HepG2 (cell line): Measurements from ENCODE around the gene ANO4. TPM values are rescaled to one million over a fixed set of nuclear protein-coding genes. Genes with fewer than 3 reads are reported as not detected.

Source experiments
- ATAC-seq: fragments of 200-7000 bp; cut with Tn5 transposase; 3 replicates; pipeline ENCODE4 v1.9.1; 2020; ENCODE audit warnings: mild to moderate bottlenecking, moderate library complexity
- BruUV-seq: library from RNA; stranded (reverse); fragments of 400-500 nt; replicated peaks from 2 replicates; lab custom pipeline; 2021; lab: Mats Ljungman, UMichigan
- CTCF ChIA-PET: fragments of 300-600 bp; formaldehyde crosslinking; extraction: SDS; loops from one replicate; lab custom pipeline; 2021; ENCODE audit warnings: low total read pairs, inconsistent platforms, low intra/inter-chr PET ratio; lab: Yijun Ruan, JAX
- POLR2A ChIA-PET: fragments of 350-600 bp; sonication (Branson Sonifier 250); formaldehyde crosslinking; loops from one replicate; lab custom pipeline; 2020; ENCODE audit warnings: antibody characterized with exemption, inconsistent platforms; lab: Yijun Ruan, JAX
- DNase-seq: peaks from one replicate; pipeline ENCODE4 v3.0.0-alpha.2; 2015; ENCODE audit warnings: low spot score
- FAIRE-seq: peaks from 3 replicates; lab custom pipeline; 2011; peaks lifted over from hg19 to GRCh38; lab: Jason Lieb, UNC
- H2AFZ ChIP-seq: one replicate; pipeline ENCODE4 v1.6.1; 2011; ENCODE audit warnings: low read length, inconsistent platforms
- H3K27ac ChIP-seq: fragments of 300-600 bp; 3 replicates; pipeline ENCODE4 v1.8.0; 2011; ENCODE audit warnings: mixed run types, mild to moderate bottlenecking, mixed read lengths, low read length, inconsistent platforms; ENCODE audit not compliant: insufficient read depth; ENCODE audit errors: extremely low read length
- H3K27me3 ChIP-seq, 2 experiments: fragments of 200-600 bp in 1 of 2; 2 replicates in 1 of 2; 3 replicates in 1 of 2; pipeline versions ENCODE4 v1.6.0 to v1.8.0; 2011; ENCODE audit warnings: low read length in 2 of 2, mild to moderate bottlenecking in 2 of 2, moderate library complexity in 2 of 2, inconsistent platforms in 1 of 2; ENCODE audit not compliant: insufficient read depth in 2 of 2, control insufficient read depth in 1 of 2
- H3K36me3 ChIP-seq, 2 experiments: fragments of 200-600 bp in 1 of 2; replicated peaks in 1 of 2; 2 replicates in 1 of 2; 3 replicates in 1 of 2; pipeline versions ENCODE4 v1.5.1 to v1.8.0; 2011; ENCODE audit warnings: low read length in 2 of 2, inconsistent platforms in 1 of 2; ENCODE audit not compliant: insufficient read depth in 2 of 2, control insufficient read depth in 1 of 2
- H3K4me1 ChIP-seq: 2 replicates; pipeline ENCODE4 v1.5.1; 2012; ENCODE audit warnings: low read length, inconsistent platforms; ENCODE audit not compliant: insufficient read depth
- H3K4me2 ChIP-seq: 2 replicates; pipeline ENCODE4 v1.6.0; 2011; ENCODE audit warnings: low read depth, low read length, inconsistent platforms
- H3K4me3 ChIP-seq, 3 experiments: fragments of 200-600 bp in 1 of 3; sonication (generic), shearing (Covaris generic) in 1 of 3; replicated peaks in 1 of 3; 2 replicates each; pipeline ENCODE4 v1.5.1; 2011 to 2016; ENCODE audit warnings: low read length in 3 of 3, inconsistent platforms in 2 of 3, low read depth in 2 of 3, mild to moderate bottlenecking in 2 of 3, control low read depth in 1 of 3, mixed read lengths in 1 of 3; ENCODE audit not compliant: insufficient read depth in 1 of 3
- H3K79me2 ChIP-seq: one replicate; pipeline ENCODE4 v1.6.1; 2011; ENCODE audit warnings: low read length, inconsistent platforms; ENCODE audit not compliant: insufficient read depth
- H3K9ac ChIP-seq: 2 replicates; pipeline ENCODE4 v1.6.0; 2011; ENCODE audit warnings: mild to moderate bottlenecking, low read depth, low read length, inconsistent platforms; ENCODE audit not compliant: insufficient read depth
- H3K9me3 ChIP-seq: 2 replicates; pipeline ENCODE4 v1.5.1; 2012; ENCODE audit warnings: mild to moderate bottlenecking, low read length
- H4K20me1 ChIP-seq: 2 replicates; pipeline ENCODE4 v1.6.0; 2011; ENCODE audit warnings: inconsistent platforms, mild to moderate bottlenecking, low read length, moderate library complexity; ENCODE audit not compliant: insufficient read depth
- ELF4 ChIP-seq: sonication (generic); formaldehyde crosslinking; IDR thresholded peaks from 2 replicates; pipeline ENCODE4 v1.5.0; 2020; ENCODE audit warnings: missing genetic modification reagents, mild to moderate bottlenecking, moderate library complexity, borderline replicate concordance
- MED8 ChIP-seq: sonication (generic); formaldehyde crosslinking; IDR thresholded peaks from 2 replicates; pipeline ENCODE4 v1.8.1; 2023; ENCODE audit warnings: mild to moderate bottlenecking, missing genetic modification reagents; ENCODE audit not compliant: insufficient replicate concordance
- MXD1 ChIP-seq: sonication (generic); formaldehyde crosslinking; IDR thresholded peaks from 2 replicates; pipeline ENCODE4 v1.4.0; 2020; ENCODE audit warnings: mild to moderate bottlenecking, missing genetic modification reagents
- RBAK ChIP-seq: sonication (generic); formaldehyde crosslinking; IDR thresholded peaks from 2 replicates; pipeline ENCODE4 v1.5.1; 2020; ENCODE audit warnings: mild to moderate bottlenecking, missing genetic modification reagents
- RXRB ChIP-seq: IDR thresholded peaks from 2 replicates; pipeline ENCODE4 v1.6.1; 2016; ENCODE audit warnings: borderline replicate concordance, missing genetic modification reagents, missing compliant biosample characterization
- TGIF2 ChIP-seq: IDR thresholded peaks from 2 replicates; pipeline ENCODE4 v1.6.1; 2016; ENCODE audit warnings: control low read depth, missing compliant biosample characterization
- ZNF12 ChIP-seq: sonication (generic); formaldehyde crosslinking; IDR thresholded peaks from 2 replicates; pipeline ENCODE4 v1.5.0; 2020; ENCODE audit warnings: missing genetic modification reagents
- ZNF616 ChIP-seq: sonication (generic); formaldehyde crosslinking; IDR thresholded peaks from 2 replicates; pipeline ENCODE4 v1.5.0; 2020; ENCODE audit warnings: low read depth, mild to moderate bottlenecking, missing genetic modification reagents
- ZNF652 ChIP-seq: IDR thresholded peaks from 2 replicates; pipeline ENCODE4 v1.6.1; 2016; ENCODE audit warnings: low read depth, borderline replicate concordance
- ZNF772 ChIP-seq: sonication (generic); formaldehyde crosslinking; IDR thresholded peaks from 2 replicates; pipeline ENCODE4 v1.5.0; 2020; ENCODE audit warnings: mild to moderate bottlenecking, missing genetic modification reagents
- WGBS: methylation state at CpG from one replicate; pipeline ENCODE4 v1.1.6; 2017; ENCODE audit warnings: low lambda C conversion rate; 5-methylcytosine and 5-hydroxymethylcytosine counted together
- in situ Hi-C: cut with HindIII; loops from 2 replicates; pipeline ENCODE4 v1.10.0; 2017; ENCODE audit warnings: low pct_unique_long_range_greater_than_20kb; ENCODE audit not compliant: extremely low pct_ligation_motif_present
- intact Hi-C: fragments of 100-400 bp; cut with micrococcal nuclease; formaldehyde crosslinking; loops from one replicate; pipeline ENCODE4 v1.10.0; 2022; ENCODE audit not compliant: unreplicated experiment
- polyA plus RNA-seq, 8 experiments: library from polyadenylated mRNA; depleted of rRNA in 3 of 8; stranded (reverse) in 7 of 8; unstranded in 1 of 8; fragments of >200 nt; fragmentation: Illumina TruSeq in 4 of 8; extraction: Trizol in 4 of 8; gene quantifications; 2 replicates each; pipeline versions ENCODE4 v1.2.1 to v1.2.3, GENCODE V29; 2011 to 2016; ENCODE audit warnings: low read depth in 4 of 8, missing spikeins in 1 of 8, mixed read lengths in 1 of 8; ENCODE audit not compliant: insufficient read depth in 1 of 8
- total RNA-seq, 5 experiments: library from RNA; depleted of rRNA; stranded (reverse); fragments of >200 nt; fragmentation: Illumina TruSeq; extraction: Trizol; gene quantifications; 2 replicates each; pipeline ENCODE4 v1.2.3, GENCODE V29; 2016; ENCODE audit warnings: low read depth in 1 of 5
- TF ChIP-seq, protein P1 (sequence below): IDR thresholded peaks from 2 replicates; pipeline ENCODE4 v1.6.1; 2016

The ANO4 gene
- total and polyA plus RNA-seq, 2 of the 13 experiments (the other 11 are each of a cell fraction or from before 2014, with no cell fraction given): not detected

GRCh38 chr12:101173197-101173749, 378.7 kb downstream of the ANO4 start (continued):
- TF ChIP-seq MXD1 (no peak), ELF4 (CRISPR knock-in tag) (no peak), ZNF12 (no peak), ZNF616 (CRISPR knock-in tag) (no peak)

DNA sequence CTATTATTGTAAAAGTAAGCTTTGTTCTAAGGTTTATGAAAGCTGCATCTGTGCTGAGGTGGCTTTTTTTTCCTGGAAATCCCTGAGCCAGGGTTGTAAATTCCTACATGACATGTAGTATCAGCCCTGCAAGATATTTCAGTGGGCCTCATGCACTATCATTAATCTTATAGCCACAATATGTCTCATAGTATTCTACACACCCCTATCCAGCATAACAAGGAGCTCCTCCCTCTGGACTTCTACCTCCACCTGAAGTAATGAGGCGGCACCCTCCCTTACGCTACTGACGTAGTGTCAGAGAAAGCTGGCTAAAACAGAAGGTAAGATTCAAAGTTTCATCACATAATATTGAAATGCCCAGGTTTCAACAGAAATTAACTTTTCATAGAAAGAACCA, 380.0 kb downstream of the ANO4 start:
- CTCF ChIA-PET: no interaction called here

More for the DNA sequence above, 380.0 kb downstream of the ANO4 start:
- no peak for ATAC-seq
- H3K27ac ChIP-seq: no peak overlapping the region
- intact Hi-C loops: no loop called here
- no peak for TF ChIP-seq TGIF2 (CRISPR knock-in tag)
- no peak for TF ChIP-seq MED8 (CRISPR knock-in tag)
- no peak for TF ChIP-seq ZNF772
- TF ChIP-seq RXRB: no peak
- TF ChIP-seq RBAK (CRISPR knock-in tag): no peak
- TF ChIP-seq, protein P1, sequence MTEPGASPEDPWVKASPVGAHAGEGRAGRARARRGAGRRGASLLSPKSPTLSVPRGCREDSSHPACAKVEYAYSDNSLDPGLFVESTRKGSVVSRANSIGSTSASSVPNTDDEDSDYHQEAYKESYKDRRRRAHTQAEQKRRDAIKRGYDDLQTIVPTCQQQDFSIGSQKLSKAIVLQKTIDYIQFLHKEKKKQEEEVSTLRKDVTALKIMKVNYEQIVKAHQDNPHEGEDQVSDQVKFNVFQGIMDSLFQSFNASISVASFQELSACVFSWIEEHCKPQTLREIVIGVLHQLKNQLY (CRISPR knock-in tag): no peak
- no peak for TF ChIP-seq ZNF652 (CRISPR knock-in tag)
- no peaks in the 10 kb centered on the region for H4K20me1 ChIP-seq
- no peak overlapping the region for H3K9ac ChIP-seq
- no peaks in the 10 kb centered on the region for H3K27me3 ChIP-seq
- no peaks in the 10 kb centered on the region for H3K9me3 ChIP-seq
- no peak overlapping the region for H3K4me3 ChIP-seq
- H2AFZ ChIP-seq: no peak overlapping the region
- FAIRE-seq: no peak
- 25% methylated on average over 3 of the region's 3 CpGs for WGBS
- H3K79me2 ChIP-seq: no peaks in the 10 kb centered on the region
- no peak for DNase-seq
- no peaks in the 10 kb centered on the region for H3K4me1 ChIP-seq
- no peaks in the 10 kb centered on the region for H3K36me3 ChIP-seq
- H3K4me2 ChIP-seq: no peak overlapping the region
- no TSS peak for BruUV-seq
- in situ Hi-C loops: no loop called here
- POLR2A ChIA-PET: no interaction called here

Other genes starting within 250 kb of the ANO4 start
- 20.8 and 21.3 TPM in 2 replicates for gene GAS2L3, start 221.1 kb upstream of the ANO4 start, total RNA-seq (2016; rRNA removed; fragmentation: Illumina TruSeq; extraction: Trizol)
- gene GAS2L3, start 221.1 kb upstream of the ANO4 start, polyA plus RNA-seq (2011; rRNA removed): 3.3 and 7.0 TPM in 2 replicates